Parathyroid adenoma (tissue), 2 donors: ENCODE data around the gene CACUL1.

Source experiments
- H2AFZ ChIP-seq: fragments of 300-600 bp; sonication (generic); one replicate; pipeline ENCODE4 v1.7.0; 2017; ENCODE audit warnings: antibody characterized with exemption, mild to moderate bottlenecking
- H3K27ac ChIP-seq: fragments of 300-600 bp; sonication (generic); one replicate; pipeline ENCODE4 v1.7.0; 2017
- H3K27me3 ChIP-seq: fragments of 300-600 bp; sonication (generic); one replicate; pipeline ENCODE4 v1.7.0; 2017; ENCODE audit warnings: low read length; ENCODE audit not compliant: control insufficient read depth, insufficient read depth
- H3K36me3 ChIP-seq: fragments of 300-600 bp; sonication (generic); one replicate; pipeline ENCODE4 v1.7.0; 2017; ENCODE audit warnings: low read length; ENCODE audit not compliant: control insufficient read depth, insufficient read depth
- H3K4me1 ChIP-seq: fragments of 300-600 bp; sonication (generic); one replicate; pipeline ENCODE4 v1.7.0; 2017; ENCODE audit warnings: control low read depth
- H3K4me2 ChIP-seq: fragments of 300-600 bp; sonication (generic); one replicate; pipeline ENCODE4 v1.7.0; 2017; ENCODE audit warnings: low read length
- H3K4me3 ChIP-seq: fragments of 300-600 bp; sonication (generic); one replicate; pipeline ENCODE4 v1.7.0; 2017; ENCODE audit warnings: low read depth, low read length
- H3K79me2 ChIP-seq: fragments of 300-600 bp; sonication (generic); one replicate; pipeline ENCODE4 v1.7.0; 2017; ENCODE audit warnings: control low read depth
- H3K9ac ChIP-seq: fragments of 300-600 bp; sonication (generic); one replicate; pipeline ENCODE4 v1.7.0; 2017; ENCODE audit warnings: mild to moderate bottlenecking
- H3K9me3 ChIP-seq: fragments of 300-600 bp; sonication (generic); one replicate; pipeline ENCODE4 v1.7.0; 2017; ENCODE audit warnings: low read length; ENCODE audit not compliant: control insufficient read depth
- CTCF ChIP-seq: fragments of 300-600 bp; sonication (generic); IDR thresholded peaks from one replicate; pipeline ENCODE4 v1.7.0; 2017; ENCODE audit warnings: antibody characterized with exemption, mild to moderate bottlenecking
- donor health status: primary hyperparathyroidism.

The CACUL1 gene

DNA sequence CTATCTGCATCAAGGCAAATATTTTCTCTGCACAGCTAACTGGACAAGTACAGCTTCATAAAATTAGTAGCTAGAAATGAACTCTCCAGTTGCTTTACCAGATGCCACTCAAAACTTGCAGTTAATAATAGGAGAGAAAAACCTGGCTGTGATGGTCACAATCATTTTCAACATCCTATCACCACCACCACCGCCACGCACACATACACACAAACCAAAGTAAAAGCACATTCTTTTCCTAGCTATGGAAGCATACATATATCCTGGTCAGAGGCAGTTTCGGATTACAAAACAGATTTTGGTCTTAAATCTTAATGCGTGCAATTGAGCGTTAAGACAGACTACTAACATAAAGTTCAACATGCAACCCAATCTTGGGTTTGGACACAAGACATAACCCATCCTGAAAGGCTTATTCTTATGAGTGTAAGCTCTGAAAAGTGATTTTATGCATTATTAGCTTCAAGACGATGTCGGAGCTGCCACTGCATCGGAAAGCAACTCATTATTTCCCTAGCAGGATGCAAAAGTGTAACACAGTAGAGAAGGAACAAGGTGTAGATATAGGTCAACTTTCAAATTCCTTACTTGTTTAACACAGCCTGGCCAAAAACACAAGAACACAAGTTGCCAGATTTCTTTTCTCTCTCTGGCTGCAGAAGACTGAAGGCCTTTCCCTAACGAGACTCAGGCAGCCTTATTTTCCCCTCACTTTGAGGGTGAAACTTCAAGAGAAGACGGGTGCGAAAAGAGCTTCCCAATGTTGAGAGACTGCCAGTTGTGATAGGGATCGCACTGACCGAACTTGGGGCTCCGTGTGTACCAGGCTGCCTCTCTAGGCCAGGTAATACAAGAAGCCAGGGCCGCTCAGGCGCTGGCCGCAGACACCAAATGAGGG is 1.2 kb downstream of the CACUL1 start:
- Histone ChIP-seq H3K9me3 (no peaks in the 10 kb centered on the region), H3K4me2 (peak overlapping the region; percentile 83), H3K4me1 (peaks cover 8% of the 10 kb centered on the region), H3K9ac (peak overlapping the region; percentile 75), H3K4me3 (peak overlapping the region; percentile 84), H3K79me2 (peaks cover 37% of the 10 kb centered on the region), H3K36me3 (no peaks in the 10 kb centered on the region), H2AFZ (peak overlapping the region; percentile 90), H3K27ac (peak overlapping the region; percentile 85), H3K27me3 (no peaks in the 10 kb centered on the region)
- TF ChIP-seq CTCF, result no peak

DNA sequence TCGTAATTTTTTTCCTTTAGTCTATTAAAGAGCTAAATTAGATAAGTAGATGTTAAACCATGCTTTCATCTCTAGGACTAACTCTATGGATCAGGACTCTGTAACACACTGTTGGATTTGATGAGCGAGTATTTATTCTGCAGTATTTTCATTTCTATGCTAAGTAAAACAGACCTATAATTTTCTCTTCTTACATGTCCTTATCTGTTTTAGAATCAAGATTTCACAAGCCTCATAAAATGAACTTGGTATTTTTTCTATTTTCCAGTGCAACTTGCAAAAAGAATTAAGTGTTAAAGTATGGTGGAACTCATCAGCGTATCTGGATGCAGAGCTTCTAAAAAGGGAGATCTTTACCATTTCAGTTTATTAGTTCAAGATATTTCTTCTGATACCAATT is 2.4 kb downstream of the CACUL1 start:
- Histone ChIP-seq H3K27me3 (no peaks in the 10 kb centered on the region), H3K27ac (no peak overlapping the region), H3K9me3 (no peaks in the 10 kb centered on the region), H2AFZ (no peak overlapping the region), H3K36me3 (no peaks in the 10 kb centered on the region), H3K4me3 (peak overlapping the region; percentile 84), H3K9ac (no peak overlapping the region), H3K4me1 (peaks cover 14% of the 10 kb centered on the region), H3K4me2 (peak overlapping the region; percentile 83), H3K79me2 (peaks cover 49% of the 10 kb centered on the region)
- TF ChIP-seq CTCF, result no peak

DNA sequence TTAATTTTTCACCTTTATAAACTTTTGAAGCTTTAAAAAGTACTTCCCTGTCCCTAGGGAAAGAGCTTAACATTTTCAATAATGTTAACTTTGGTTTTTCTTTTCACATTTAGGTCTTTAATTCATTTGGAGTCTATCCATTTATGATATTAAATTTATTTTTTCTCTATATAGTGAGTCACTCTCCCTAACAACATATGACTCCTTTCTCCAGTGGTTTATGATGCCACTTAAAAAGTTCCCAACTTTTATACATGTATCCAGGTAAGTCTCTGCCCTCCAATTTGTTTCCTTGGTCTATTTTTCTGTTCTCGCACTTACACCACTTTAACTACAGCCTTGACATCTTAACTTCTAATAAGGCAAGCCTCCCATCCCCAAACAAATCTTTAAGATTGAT is 3.5 kb downstream of the CACUL1 start:
- Histone ChIP-seq H3K79me2 (peaks cover 61% of the 10 kb centered on the region), H3K36me3 (no peaks in the 10 kb centered on the region), H2AFZ (no peak overlapping the region), H3K9ac (no peak overlapping the region), H3K27me3 (no peaks in the 10 kb centered on the region), H3K4me2 (no peak overlapping the region), H3K4me1 (peaks cover 14% of the 10 kb centered on the region), H3K27ac (no peak overlapping the region), H3K9me3 (no peaks in the 10 kb centered on the region), H3K4me3 (no peak overlapping the region)
- no peak for TF ChIP-seq CTCF

- H3K27me3 ChIP-seq, result no peaks in the 10 kb centered on the region
- peaks cover 9% of the 10 kb centered on the region for H3K4me1 ChIP-seq
- no peak for TF ChIP-seq CTCF
- H3K36me3 ChIP-seq, result no peaks in the 10 kb centered on the region
- peaks cover 72% of the 10 kb centered on the region for H3K79me2 ChIP-seq
- H3K27ac ChIP-seq, result no peak overlapping the region
- H3K4me2 ChIP-seq, result no peak overlapping the region
- H3K9ac ChIP-seq, result no peak overlapping the region
- no peaks in the 10 kb centered on the region for H3K9me3 ChIP-seq
- H3K4me3 ChIP-seq, result no peak overlapping the region
- no peak overlapping the region for H2AFZ ChIP-seq
Measured at GRCh38 chr10:118748041-118748440, 6.7 kb downstream of the CACUL1 start.

- Histone ChIP-seq H3K4me1 (peaks cover 5% of the 10 kb centered on the region), H3K27me3 (no peaks in the 10 kb centered on the region), H3K79me2 (peaks cover 75% of the 10 kb centered on the region), H3K9ac (no peak overlapping the region), H3K4me3 (no peak overlapping the region), H3K36me3 (no peaks in the 10 kb centered on the region), H2AFZ (no peak overlapping the region), H3K27ac (no peak overlapping the region), H3K9me3 (no peaks in the 10 kb centered on the region), H3K4me2 (no peak overlapping the region)
- TF ChIP-seq CTCF, result no peak
Measured at GRCh38 chr10:118746246-118746645, 8.5 kb downstream of the CACUL1 start.
